HCT116 (cell line): ENCODE measurements around the gene STK17A.
"Not testable (repeated sequence)": the region's sequence is repeated elsewhere in the genome, so short reads cannot be mapped to it uniquely, and the experiment has no call there.

Experiments
- EGR1 ChIP-seq: IDR thresholded peaks from 2 replicates; pipeline ENCODE4 v1.6.1; 2012; ENCODE audit warnings: low read depth
- EZH2 ChIP-seq: fragments of 200-600 bp; sonication (generic); IDR thresholded peaks from 2 replicates; pipeline ENCODE4 v1.6.1; 2017; ENCODE audit warnings: antibody characterized with exemption, mixed run types
- TF ChIP-seq, protein P1 (sequence below), 3 experiments: fragments of 200-600 bp in 1 of 3; sonication (generic) in 1 of 3; IDR thresholded peaks in 2 of 3; conservative IDR thresholded peaks in 1 of 3; 2 replicates each; pipeline ENCODE4 v1.5.1; 2012 to 2017; ENCODE audit warnings: low read depth in 2 of 3, low read length in 2 of 3, antibody characterized with exemption in 1 of 3, borderline replicate concordance in 1 of 3, control low read depth in 1 of 3, mild to moderate bottlenecking in 1 of 3, mixed read lengths in 1 of 3, mixed run types in 1 of 3, moderate library complexity in 1 of 3; ENCODE audit not compliant: insufficient read depth in 1 of 3

DNA sequence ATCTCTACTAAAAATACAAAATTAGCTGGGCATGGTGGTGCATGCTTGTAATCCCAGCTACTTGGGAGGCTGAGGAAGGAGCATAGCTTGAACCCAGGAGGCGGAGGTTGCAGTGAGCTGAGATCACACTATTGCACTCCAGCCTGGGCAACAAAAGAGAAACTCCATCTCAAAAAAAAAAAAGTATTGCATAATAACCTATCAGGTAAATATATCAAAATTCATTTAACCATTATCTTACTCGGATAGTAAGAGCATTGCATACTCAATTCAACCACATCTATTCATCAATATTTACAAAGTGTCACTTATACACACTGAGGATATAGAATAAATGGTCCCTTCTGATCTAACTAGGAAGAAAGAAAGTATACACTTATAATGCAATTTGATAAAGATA, 9.1 kb upstream of the STK17A start:
- TF ChIP-seq, protein P1, sequence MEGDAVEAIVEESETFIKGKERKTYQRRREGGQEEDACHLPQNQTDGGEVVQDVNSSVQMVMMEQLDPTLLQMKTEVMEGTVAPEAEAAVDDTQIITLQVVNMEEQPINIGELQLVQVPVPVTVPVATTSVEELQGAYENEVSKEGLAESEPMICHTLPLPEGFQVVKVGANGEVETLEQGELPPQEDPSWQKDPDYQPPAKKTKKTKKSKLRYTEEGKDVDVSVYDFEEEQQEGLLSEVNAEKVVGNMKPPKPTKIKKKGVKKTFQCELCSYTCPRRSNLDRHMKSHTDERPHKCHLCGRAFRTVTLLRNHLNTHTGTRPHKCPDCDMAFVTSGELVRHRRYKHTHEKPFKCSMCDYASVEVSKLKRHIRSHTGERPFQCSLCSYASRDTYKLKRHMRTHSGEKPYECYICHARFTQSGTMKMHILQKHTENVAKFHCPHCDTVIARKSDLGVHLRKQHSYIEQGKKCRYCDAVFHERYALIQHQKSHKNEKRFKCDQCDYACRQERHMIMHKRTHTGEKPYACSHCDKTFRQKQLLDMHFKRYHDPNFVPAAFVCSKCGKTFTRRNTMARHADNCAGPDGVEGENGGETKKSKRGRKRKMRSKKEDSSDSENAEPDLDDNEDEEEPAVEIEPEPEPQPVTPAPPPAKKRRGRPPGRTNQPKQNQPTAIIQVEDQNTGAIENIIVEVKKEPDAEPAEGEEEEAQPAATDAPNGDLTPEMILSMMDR (IDR thresholded peaks at IDR 0.05 in 2 of 3, conservative IDR thresholded peaks at IDR 0.05 in 1 of 3; ENCODE audit: borderline replicate concordance in 1 of 3, insufficient read depth in 1 of 3, low read depth in 2 of 3, low read length in 2 of 3) = not testable (repeated sequence)
- not testable (repeated sequence) for TF ChIP-seq EGR1, EZH2
